GM18505 (cell line): ENCODE data around the gene PRKCD.

Experiments
- ATAC-seq: cut with Tn5 transposase; IDR thresholded peaks from one replicate; pipeline ENCODE4 v1.9.1; 2021; ENCODE audit not compliant: unreplicated experiment
- POLR2A ChIP-seq: IDR thresholded peaks from 4 replicates; pipeline ENCODE4 v1.6.1; 2011; ENCODE audit warnings: borderline replicate concordance; ENCODE audit not compliant: insufficient read depth, insufficient read length; ENCODE audit errors: extremely low read depth

PRKCD gene

DNA sequence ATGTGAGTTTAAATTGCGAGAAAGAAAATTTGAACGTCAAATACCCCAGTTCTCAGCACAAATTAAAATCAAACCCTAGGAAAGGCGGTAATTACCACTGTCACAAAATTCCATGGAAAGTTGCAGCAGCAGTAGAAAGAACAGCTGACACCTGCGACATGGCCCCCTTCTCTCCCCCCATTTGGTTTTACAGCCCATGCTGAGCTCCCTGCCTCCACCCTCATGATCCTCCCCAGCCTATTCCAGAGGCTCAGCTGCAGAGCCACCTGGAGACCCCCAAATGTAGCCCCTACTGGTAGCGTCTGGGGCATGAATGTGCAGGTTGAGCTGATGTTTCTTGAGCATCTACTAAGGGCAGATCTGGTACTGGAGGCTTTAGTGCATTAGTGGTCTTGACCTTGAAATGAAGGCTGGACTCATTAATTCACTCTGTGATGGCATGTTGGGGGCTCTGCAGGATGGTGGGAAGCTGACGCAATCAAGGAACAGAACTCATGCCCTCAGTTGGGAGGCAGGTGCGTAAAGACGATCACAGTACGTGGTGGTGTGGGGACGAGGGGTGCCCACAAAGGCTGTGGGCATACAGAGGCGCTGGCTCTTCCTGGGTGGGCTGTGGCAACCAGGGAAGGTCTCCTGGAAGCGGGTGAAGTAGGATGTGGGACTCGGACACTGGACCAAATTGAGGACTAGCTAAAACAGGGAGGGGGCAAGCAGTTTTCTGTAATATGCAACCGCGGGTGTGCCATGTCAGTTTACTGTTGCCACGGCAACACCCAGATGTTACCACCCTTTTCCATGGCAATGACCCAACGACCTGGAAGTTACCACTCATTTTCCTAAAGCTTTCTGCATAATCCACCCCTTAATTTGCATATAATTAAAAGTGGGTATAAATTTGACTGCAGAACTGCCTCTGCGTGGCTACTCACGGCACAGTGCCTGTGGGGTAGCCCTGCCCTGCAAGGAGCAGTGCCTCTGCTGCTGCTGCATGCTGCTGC, 39.8 kb downstream of the PRKCD start:
- ATAC-seq, result no peak
- TF ChIP-seq POLR2A, result no peak

DNA sequence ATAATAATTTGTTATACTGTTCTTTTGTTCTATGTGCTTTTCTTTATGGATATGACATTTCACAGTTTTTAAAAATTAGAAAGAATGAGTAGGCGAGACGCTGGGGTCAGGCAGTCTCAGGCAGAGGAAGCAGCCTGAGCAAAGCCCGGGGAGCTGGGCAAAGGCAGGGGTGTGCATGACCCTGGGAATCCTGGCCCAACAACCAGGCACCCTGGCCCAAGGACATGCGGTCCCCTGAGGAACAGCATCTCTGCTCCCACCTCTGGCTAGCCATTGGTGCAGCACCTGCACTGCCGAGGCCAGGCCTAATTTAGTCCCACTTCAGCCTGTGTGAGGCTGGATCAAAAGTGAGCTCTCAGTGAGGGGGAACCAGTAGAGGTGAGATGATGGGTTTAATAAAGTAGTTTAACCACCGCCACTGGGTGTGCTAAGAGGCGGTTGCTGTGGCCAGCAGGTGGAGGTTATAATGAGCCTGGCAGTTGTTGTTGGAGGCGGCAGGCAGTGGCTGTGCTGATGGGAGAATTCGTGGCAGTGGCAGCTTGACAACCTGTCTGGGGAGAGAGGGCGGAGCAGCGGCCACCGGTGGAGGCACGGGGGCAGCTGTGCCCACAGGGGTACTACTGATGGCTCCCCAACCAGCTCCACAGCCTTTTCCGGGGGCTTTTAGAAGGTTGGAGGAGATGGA, 41.5 kb downstream of the PRKCD start:
- no peak for ATAC-seq
- no peak for TF ChIP-seq POLR2A

DNA sequence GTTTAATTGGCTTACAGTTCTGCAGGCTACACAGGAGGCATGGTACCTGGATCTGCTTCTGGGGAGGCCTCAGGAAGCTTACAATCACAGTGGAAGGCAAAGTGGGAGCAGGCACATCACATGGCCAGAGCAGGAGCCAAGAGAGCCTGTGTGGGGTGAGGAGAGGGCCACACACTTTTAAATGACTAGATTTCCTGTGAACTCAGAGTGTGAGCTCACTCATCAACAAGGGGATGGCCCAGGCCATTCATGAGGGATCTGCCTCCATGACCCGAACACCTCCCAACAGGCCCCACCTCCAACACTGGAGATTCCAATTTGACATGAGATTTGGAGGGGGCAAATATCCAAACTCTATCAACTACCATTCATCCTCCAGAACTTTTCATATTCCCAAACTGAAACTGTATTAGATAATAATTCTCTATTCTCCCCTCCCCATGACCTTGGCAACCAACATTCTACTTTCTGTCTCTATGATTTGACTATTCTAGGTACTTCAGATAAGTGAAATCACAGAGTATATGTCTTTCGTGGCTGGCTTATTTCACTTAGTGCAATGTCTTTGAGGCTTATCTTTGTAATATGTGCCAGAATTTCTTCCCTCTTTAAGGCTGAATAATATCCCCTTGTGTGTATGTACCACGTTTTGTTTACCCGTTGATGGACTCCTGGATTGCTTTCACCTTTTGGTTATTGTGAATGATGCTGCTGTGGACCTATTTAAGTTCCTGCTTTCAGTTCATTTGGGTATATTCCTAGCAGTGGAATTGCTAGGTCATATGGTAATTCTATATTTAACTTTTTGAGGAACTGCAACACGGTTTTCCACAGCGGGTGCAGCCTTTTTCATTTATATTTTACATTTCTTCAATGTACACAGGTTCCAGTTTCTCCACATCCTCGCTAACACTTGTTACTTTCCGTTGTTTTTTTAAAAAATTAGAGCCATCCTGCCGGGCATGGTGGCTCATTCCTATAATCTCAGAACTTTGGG, 51.0 kb downstream of the PRKCD start:
- TF ChIP-seq POLR2A, result no peak
- ATAC-seq, result no peak

DNA sequence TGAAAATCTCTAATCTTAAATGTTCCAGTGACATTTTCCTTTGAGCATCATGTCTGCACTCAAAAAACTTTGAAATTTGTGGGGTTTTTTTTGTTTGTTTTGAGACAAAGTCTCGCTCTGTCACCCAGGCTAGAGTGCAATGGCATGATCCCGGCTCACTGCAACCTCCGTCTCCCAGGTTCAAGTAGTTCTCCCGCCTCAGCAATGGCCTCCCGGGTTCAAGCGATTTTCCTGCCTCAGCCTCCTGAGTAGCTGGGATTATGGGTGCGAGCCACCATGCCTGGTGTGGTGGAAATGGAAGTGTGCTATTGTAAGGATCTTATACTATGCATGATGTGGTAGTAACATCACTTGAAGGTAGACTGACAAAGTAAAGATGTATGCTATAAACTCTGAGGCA, 52.3 kb downstream of the PRKCD start:
- TF ChIP-seq POLR2A, result no peak
- ATAC-seq, result no peak

DNA sequence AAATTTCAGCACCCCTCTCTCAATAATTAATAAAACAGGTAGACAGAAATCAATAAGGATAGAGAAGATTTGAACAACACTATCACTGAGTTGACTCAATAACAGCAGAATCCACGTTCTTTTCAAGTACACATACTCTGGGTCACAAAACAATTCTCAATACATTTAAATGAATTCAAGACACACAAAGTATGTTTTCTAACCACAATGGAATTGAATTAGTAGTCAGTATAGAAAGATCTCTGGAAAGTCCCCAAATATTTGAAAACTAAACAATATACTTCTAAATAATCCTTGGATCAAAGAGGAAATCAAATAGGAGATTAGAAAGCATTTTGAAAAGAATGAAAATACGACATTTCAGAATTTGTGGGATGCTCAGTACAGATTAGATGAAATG, 54.8 kb downstream of the PRKCD start:
- TF ChIP-seq POLR2A, result no peak
- no peak for ATAC-seq

DNA sequence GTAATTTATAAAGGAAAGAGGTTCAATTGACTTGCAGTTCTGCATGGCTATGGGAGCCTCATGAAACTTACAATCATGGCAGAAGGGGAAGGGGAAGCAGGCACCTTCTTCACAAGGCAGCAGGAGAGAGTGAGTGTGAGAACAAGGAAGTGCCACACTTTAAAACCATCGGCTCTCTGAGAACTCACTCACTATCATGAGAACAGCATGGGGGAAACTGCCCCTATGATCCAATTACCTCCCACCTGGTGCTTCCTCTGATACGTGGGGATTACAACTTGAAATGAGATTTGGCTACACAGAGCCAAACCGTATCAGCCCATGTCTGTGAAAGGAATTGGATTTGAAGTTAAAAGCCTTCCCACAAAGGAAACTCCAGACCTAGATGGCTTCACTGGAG, 55.7 kb downstream of the PRKCD start:
- no peak for TF ChIP-seq POLR2A
- ATAC-seq, result no peak

DNA sequence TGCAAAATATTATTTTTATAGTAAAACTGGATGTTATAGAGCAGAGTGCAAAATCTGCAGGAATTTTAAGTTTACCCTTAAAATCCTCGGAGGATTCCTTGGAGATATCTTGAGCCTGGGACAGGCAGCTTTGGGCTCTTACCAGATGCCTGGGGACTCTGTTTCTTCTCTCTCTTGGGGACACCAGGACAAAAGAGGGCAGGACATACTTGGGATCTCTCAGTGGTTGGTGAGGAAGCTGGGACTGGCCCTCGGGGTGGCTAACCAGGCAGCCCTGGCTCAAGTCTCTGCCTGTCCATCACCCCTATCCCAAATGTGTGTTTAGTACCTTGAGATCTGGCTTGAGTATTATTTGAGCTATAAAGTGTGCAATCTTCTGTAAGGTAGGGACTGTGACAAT, 56.2 kb downstream of the PRKCD start:
- no peak for ATAC-seq
- TF ChIP-seq POLR2A, result no peak

DNA sequence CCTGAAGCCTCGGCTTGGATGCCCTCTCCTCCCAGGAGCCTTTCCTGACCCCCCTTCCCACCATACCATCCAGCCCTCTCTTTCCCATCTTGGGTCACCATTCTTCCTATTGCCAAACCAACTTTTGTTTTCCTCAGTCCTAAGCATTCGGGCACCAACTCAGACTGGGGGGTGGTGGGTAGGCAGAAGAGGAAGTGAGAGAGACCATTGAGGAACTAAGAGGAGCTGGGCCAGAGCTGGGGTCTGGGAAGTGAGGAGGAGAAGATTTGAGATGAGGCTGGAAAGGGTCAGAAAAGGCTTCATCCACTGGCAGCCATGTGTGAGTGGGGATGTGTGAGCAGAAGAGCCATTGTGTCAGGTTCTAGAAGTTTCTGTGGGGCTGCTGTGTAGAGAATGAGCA, 57.1 kb downstream of the PRKCD start:
- no peak for ATAC-seq

DNA sequence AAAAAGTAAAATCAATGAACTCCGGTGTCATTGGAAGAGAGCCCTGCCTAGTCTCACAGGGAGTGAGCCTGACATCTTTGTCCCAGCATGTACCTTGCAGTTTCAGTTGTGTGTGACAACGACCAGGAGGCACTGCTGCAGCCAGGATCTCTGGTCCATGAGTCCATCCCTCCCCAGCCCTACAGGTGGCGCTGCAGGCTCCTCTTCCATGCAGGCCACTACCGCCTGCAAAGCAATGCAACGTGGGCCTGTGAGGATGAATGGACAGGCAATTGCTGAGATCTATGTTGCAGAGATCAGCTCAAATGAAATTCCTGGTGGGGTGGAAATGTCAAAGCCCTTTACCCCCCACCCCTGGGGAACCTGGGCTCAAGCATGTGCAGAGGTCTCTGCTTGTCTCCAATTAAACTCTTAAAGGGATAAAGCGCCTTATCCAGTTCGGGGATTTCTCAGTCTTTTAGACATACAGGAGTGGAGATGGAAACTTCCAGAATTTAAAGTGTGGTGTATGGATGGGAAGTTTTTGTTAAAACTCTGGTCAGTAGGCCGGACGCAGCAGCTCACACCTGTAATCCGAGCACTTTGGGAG, 59.0 kb downstream of the PRKCD start:
- no peak for TF ChIP-seq POLR2A
- peak; percentile 51 for ATAC-seq

More for the DNA sequence above, 57.1 kb downstream of the PRKCD start:
- TF ChIP-seq POLR2A, result no peak

DNA sequence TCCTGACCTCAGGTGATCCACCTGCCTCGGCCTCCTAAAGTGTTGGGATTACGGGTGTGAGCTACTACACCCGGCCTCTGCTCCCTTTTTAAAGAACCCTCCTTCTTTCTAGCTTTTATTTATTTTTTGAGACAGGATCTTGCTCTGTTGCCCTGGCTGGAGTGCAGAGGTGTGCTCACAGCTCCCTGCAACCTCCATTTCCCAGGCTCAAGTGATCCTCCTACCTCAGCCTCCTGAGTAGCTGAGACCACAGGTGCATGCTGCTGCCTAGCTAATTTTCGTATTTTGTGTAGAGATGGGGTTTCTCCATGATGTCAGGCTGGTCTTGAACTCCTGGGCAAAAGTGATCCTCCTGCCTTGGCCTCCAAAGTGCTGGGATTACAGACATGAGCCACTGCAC, 60.3 kb downstream of the PRKCD start:
- no peak for TF ChIP-seq POLR2A
- ATAC-seq, result no peak

DNA sequence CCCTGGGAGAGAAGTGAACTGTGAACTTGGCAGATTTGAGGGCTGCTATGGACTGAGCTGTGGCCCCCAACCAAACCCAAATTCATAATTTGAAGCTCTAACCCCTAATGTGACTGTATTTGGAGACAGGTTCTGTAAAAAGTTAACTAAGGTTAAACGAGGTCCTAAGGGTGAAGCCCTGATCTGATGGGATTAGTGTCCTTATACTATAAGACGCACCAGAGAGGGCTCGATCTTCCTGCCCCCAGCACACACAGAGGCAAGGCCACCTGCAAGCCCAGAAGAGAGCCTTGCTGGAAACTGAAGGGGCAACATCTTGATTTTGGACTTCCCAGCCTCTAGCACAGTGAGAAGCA, 60.8 kb downstream of the PRKCD start:
- TF ChIP-seq POLR2A, result no peak
- ATAC-seq, result no peak

DNA sequence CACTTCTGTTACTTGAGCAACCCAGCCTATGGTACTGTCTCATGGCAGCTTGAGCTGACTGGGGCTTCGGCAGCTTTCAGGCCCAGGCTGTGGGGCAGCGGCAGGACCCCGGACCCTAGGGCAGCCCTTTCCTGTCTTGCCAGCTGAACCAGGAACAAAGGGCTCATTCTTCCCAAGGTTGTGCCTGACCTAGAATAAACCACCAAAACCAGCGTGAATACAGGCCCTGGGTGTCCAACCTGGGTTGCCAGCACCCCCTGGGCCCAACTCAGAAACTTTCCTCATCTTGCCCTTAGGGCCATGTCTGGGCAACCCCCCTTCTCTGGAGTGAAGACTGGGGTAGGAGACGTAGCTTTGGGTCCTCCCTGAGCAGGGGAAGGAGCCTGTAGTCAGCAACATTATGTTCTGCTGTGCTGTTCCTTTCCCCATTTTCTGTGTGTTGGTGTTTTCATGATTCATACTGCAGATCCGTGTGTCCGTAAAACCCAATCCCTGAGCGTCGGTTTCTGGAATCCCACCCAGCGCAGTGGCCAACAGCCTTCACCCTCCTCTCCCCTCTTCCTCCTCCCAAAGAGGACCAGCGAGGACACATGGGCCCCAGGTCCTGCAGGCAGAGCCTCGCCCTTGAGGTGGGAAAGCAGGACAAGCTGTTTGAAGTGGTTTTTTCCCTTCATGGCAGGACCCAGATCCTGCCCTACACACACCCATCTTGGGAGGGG, 61.3 kb downstream of the PRKCD start:
- ATAC-seq, result no peak
- no peak for TF ChIP-seq POLR2A
